BJ (cell line): ENCODE measurements around the gene AJAP1. TPM values are rescaled to one million over a fixed set of nuclear protein-coding genes. Genes with fewer than 3 reads are reported as not detected.

Source experiments
- CTCF ChIA-PET: fragments of 350-600 bp; formaldehyde crosslinking; extraction: SDS; loops from one replicate; lab custom pipeline; 2021; ENCODE audit warnings: antibody characterized with exemption, inconsistent platforms; lab: Yijun Ruan, JAX
- POLR2A ChIA-PET: fragments of 300-600 bp; sonication (Branson Sonifier 250); formaldehyde crosslinking; extraction: SDS; loops from one replicate; lab custom pipeline; 2021; ENCODE audit warnings: antibody characterized with exemption; lab: Charles Lee
- DNase-seq: peaks from one replicate; pipeline ENCODE4 v3.0.0-alpha.2; 2011; ENCODE audit warnings: low read depth
- H3K27me3 ChIP-seq: 2 replicates; pipeline ENCODE4 v1.6.0; 2011; ENCODE audit warnings: low read length; ENCODE audit not compliant: control insufficient read depth, insufficient read depth
- H3K36me3 ChIP-seq: 2 replicates; pipeline ENCODE4 v1.5.1; 2011; ENCODE audit warnings: low read length; ENCODE audit not compliant: control insufficient read depth, insufficient read depth
- H3K4me3 ChIP-seq: 2 replicates; pipeline ENCODE4 v1.5.1; 2011; ENCODE audit warnings: low read depth, mild to moderate bottlenecking, control low read depth, low read length
- CTCF ChIP-seq: IDR thresholded peaks from 2 replicates; pipeline ENCODE4 v1.5.1; 2011; ENCODE audit warnings: low read depth, mild to moderate bottlenecking, control low read depth, inconsistent platforms, low read length, moderate library complexity; ENCODE audit not compliant: insufficient read depth
- polyA plus RNA-seq: library from polyadenylated mRNA; depleted of rRNA; stranded (reverse); fragments of >200 nt; gene quantifications from 2 replicates; pipeline ENCODE4 v1.2.3, GENCODE V29; 2011

AJAP1 gene
- polyA plus RNA-seq, 1 experiment: 0.80 TPM

- Histone ChIP-seq H3K36me3 (no peaks in the 10 kb centered on the region), H3K27me3 (peaks cover 9% of the 10 kb centered on the region), H3K4me3 (no peak overlapping the region)
- TF ChIP-seq CTCF: no peak
- CTCF ChIA-PET: no interaction called here
- POLR2A ChIA-PET: no interaction called here
- DNase-seq: no peak
Measured at GRCh38 chr1:4653328-4653660, 1.1 kb upstream of the AJAP1 start.

GRCh38 chr1:4654764-4655673, 610 bp downstream of the AJAP1 start:
- peak overlapping the region; percentile 32 for H3K4me3 ChIP-seq
- peaks cover 9% of the 10 kb centered on the region for H3K27me3 ChIP-seq
- ChIA-PET CTCF (interaction anchor here (0.5 kb wide), 1 partner anchor 142 kb away, joined by 3 read pairs; no protein-coding TSS in a partner anchor), POLR2A (no interaction called here)
- DNase-seq: no peak
- TF ChIP-seq CTCF: no peak
- no peaks in the 10 kb centered on the region for H3K36me3 ChIP-seq

- DNase-seq: no peak
- ChIA-PET CTCF (interaction anchor here (0.9 kb wide), 1 partner anchor 172 kb away, joined by 5 read pairs; no protein-coding TSS in a partner anchor), POLR2A (no interaction called here)
- H3K36me3 ChIP-seq: no peaks in the 10 kb centered on the region
- peaks cover 9% of the 10 kb centered on the region for H3K27me3 ChIP-seq
- TF ChIP-seq CTCF: peak; percentile 70
- peak overlapping the region; percentile 32 for H3K4me3 ChIP-seq
Measured at GRCh38 chr1:4655674-4656532, 1.5 kb downstream of the AJAP1 start.

- POLR2A ChIA-PET: no interaction called here
- no peak for DNase-seq
- Histone ChIP-seq H3K36me3 (no peaks in the 10 kb centered on the region), H3K4me3 (no peak overlapping the region), H3K27me3 (peaks cover 9% of the 10 kb centered on the region)
- no peak for TF ChIP-seq CTCF
- CTCF ChIA-PET: interaction anchor here (0.9 kb wide), 1 partner anchor 171 kb away, joined by 5 read pairs; no protein-coding TSS in a partner anchor
Measured at GRCh38 chr1:4656533-4657140, 2.2 kb downstream of the AJAP1 start.
